NCI-H82 treated with DMSO at 0.1 percent for 48 hours (cell line): ENCODE results near the gene LRRC23.
"Not testable (repeated sequence)": the region's sequence is repeated elsewhere in the genome, so short reads cannot be mapped to it uniquely, and the experiment has no call there.

Experiments
- DNase-seq: peaks from one replicate; lab custom pipeline; 2025; ENCODE audit not compliant: unreplicated experiment; lab: John Stamatoyannopoulos, UW

LRRC23 gene

GRCh38 chr12:6904280-6905276 lies at the start of gene LRRC23:
Gene LRRC23 (plus strand): TSS chr12:6904822. CDS start chr12:6905634, 812 bp downstream.
- peak; percentile 96 for DNase-seq

- no peak for DNase-seq
Measured at GRCh38 chr12:6855322-6855721, 49.3 kb upstream of the LRRC23 start.

GRCh38 chr12:6858799-6859198 lies 45.8 kb upstream of the LRRC23 start:
- DNase-seq = no peak

- no peak for DNase-seq
Measured at GRCh38 chr12:6860116-6860515, 44.5 kb upstream of the LRRC23 start.

GRCh38 chr12:6860942-6861341 lies 43.7 kb upstream of the LRRC23 start:
- no peak for DNase-seq

GRCh38 chr12:6861391-6861790 lies 43.2 kb upstream of the LRRC23 start:
- no peak for DNase-seq

- DNase-seq = no peak
Measured at GRCh38 chr12:6863033-6863432, 41.6 kb upstream of the LRRC23 start.

GRCh38 chr12:6863586-6864321 lies 40.9 kb upstream of the LRRC23 start:
- DNase-seq = no peak

GRCh38 chr12:6865307-6865706 lies 39.3 kb upstream of the LRRC23 start:
- not testable (repeated sequence) for DNase-seq

GRCh38 chr12:6866163-6866919 lies 38.3 kb upstream of the LRRC23 start:
- DNase-seq = no peak

GRCh38 chr12:6866920-6867412 lies 37.7 kb upstream of the LRRC23 start:
- no peak for DNase-seq

GRCh38 chr12:6867413-6868210 lies 37.0 kb upstream of the LRRC23 start, which contains the start of gene TPI1:
Gene TPI1 (plus strand): TSS chr12:6867531. CDS start chr12:6867567, 36 bp downstream.
- peak; percentile 77 for DNase-seq

GRCh38 chr12:6868211-6869048 lies 36.2 kb upstream of the LRRC23 start:
- DNase-seq = no peak

- DNase-seq = peak; percentile 66
Measured at GRCh38 chr12:6869049-6870021, 35.3 kb upstream of the LRRC23 start.

- DNase-seq = not testable (repeated sequence)
Measured at GRCh38 chr12:6870304-6870703, 34.3 kb upstream of the LRRC23 start.

- no peak for DNase-seq
Measured at GRCh38 chr12:6871052-6871957, 33.3 kb upstream of the LRRC23 start.
